Measurements from ENCODE around the gene BMPR2.
"Not testable (repeated sequence)": the region's sequence is repeated elsewhere in the genome, so short reads cannot be mapped to it uniquely, and the experiment has no call there.

Gene BMPR2

GRCh38 chr2:202542142-202542541 lies 166.0 kb downstream of the BMPR2 start:
- no peak for DNase-seq

DNA sequence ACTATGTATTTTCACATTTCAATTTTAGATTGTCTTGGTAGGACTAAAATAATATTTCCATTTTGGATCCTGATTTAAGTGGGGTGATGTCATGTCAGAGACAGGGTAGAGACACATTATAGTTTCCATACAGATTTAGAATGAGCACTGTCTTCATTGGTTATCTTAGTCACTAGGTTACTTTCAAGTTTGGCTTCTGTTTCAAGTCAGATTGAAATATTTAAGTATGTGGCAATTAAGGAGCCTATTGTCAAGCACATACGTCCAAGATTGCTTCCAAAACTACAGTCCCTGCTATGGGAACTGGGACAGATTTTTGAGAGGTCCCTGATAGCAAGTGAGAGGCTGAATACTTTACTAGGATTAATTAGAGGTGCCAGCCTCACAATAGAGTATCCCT lies 169.4 kb downstream of the BMPR2 start:
- no peak for DNase-seq

DNA sequence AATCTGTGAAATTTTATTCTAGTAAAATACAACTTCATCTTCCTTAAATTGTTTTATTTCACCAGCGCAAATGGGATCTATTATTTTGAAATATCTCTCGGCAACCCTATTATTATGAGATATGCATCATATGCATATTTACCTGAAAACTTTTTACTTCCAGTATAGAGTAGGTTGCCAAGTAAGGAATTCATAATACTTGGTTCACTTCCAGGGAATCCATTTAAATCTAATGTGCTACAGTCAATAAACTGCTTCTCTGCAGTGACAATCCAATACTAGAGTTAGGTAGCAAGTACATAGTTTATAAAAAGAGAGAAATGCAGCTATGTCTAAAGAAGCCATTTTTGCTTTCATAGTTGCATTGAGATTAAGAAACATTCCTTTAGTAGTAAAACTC lies 169.8 kb downstream of the BMPR2 start:
- DNase-seq = no peak

DNA sequence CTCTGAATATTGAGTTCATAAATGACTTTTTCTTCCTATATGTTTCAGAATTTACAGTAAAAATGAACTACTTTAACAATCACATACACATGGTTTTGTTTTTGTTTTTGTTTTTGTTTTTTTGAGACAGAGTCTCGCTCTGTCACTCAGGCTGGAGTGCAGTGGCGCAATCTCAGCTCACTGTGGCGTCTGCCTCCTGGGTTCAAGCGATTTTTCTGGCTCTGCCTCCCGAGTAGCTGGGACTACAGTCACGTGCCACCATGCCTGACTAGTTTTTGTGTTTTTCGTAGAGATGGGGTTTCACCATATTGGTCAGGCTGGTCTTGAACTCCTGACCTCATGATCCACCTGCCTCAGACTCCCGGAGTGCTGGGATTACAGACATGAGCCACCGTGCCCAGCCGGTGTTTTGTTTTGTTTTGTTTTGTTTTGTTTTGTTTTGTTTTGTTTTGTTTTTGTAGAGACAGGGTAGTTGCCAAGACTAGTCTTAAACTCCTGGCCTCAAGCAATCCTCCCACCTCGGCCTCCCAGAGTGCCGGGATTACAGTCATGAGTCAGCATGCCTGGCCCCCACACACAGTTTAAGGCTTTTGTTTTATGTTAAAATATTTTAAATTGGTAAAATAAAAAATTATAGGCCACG lies 170.5 kb downstream of the BMPR2 start:
- not testable (repeated sequence) for DNase-seq

GRCh38 chr2:202548240-202548639 lies 172.1 kb downstream of the BMPR2 start:
- DNase-seq = no peak

DNA sequence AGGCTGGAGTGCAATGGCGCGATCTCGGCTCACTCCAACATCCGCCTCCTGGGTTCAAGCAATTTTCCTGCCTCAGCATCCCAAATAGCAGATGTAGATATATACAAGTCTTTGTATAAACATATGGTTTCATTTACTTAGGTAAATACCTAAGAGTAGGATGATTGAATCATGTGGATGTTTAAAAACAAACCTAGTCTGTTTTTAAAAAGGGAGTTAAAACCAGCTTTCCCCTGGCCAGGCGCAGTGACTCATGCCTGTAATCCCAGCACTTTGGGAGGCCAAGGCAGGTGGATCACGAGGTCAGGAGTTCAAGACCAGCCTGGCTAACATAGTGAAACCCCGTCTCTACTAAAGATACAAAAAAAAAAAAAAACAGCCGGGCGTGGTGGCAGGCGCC lies 174.9 kb downstream of the BMPR2 start:
- DNase-seq = not testable (repeated sequence)

DNA sequence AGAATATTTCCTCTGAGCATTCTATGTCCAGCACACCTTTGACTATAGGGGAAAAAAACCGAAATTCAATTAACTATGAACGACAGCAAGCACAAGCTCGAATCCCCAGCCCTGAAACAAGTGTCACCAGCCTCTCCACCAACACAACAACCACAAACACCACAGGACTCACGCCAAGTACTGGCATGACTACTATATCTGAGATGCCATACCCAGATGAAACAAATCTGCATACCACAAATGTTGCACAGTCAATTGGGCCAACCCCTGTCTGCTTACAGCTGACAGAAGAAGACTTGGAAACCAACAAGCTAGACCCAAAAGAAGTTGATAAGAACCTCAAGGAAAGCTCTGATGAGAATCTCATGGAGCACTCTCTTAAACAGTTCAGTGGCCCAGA lies 179.2 kb downstream of the BMPR2 start:
- DNase-seq = no peak

- no peak for DNase-seq
These were observed 184.1 kb downstream of the BMPR2 start for GRCh38 chr2:202560200-202560599.

GRCh38 chr2:202564226-202564625 lies 188.1 kb downstream of the BMPR2 start:
- no peak for DNase-seq

DNA sequence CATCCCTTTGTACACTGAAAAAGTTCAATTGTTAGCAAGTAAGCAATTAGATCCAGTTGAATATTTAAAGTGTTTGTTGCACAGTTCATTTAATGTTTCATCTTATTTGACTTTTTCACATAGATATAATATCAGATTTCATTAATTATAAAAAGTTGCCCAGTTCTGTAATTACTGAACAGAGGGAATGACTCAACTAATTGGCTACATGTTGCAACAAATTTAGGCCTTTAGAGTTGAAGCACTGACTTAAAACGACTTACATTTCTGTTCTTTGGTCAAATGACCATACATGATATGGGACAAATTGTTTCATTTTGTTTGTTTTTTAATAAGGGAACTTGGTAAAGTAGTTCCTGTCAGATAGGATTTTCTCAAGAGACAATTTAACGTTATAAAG lies 190.2 kb downstream of the BMPR2 start:
- no peak for DNase-seq

- DNase-seq = no peak
These were observed 198.4 kb downstream of the BMPR2 start for GRCh38 chr2:202574541-202574940.

DNA sequence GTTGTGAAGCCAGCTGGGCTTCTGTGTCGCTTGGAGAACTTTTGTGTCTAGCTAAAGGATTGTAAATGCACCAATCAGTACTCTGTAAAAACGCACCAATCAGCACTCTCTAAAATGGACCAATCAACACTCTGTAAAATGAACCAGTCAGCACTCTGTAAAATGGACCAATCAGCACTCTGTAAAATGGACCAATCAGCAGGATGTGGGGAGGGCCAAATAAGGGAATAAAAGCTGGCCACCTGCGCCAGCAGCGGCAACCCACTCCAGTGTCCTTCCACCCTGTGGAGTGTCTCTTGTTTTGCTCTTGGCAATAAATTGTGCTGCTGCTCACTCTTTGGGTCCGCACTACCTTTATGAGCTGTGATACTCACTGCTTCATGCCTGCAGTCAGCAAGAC lies 199.1 kb downstream of the BMPR2 start:
- DNase-seq = not testable (repeated sequence)

GRCh38 chr2:202577250-202578183 lies 201.4 kb downstream of the BMPR2 start:
- DNase-seq = no peak

- DNase-seq = not testable (repeated sequence)
These were observed 206.7 kb downstream of the BMPR2 start for GRCh38 chr2:202582846-202583245.

DNA sequence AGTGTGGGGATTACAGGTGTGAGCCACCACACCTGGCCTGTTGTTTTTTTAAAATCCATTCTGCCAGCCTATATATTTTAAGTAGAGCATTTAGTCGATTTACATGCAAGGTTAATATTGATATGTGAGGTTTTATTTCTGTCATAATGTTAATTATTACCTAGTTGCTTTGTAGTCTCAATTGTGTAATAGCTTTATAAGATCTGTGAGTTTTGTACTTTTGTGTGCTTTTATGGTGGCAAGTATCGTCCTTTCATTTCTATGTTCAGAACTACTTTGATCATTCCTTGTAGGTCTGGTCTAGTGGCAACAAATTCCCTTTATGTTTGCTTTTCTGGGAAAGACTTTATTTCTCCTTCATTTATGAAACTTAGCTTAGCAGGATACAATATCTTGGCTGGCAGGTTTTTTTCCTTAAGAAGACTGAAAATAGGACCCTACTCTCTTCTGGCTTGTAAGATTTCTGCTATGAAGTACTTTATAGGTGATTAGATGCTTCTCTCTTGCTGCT lies 207.6 kb downstream of the BMPR2 start:
- DNase-seq = no peak

- DNase-seq = peak; percentile 71
These were observed 212.8 kb downstream of the BMPR2 start for GRCh38 chr2:202588647-202589581.

- no peak for DNase-seq
These were observed 213.4 kb downstream of the BMPR2 start for GRCh38 chr2:202589582-202589949.

DNA sequence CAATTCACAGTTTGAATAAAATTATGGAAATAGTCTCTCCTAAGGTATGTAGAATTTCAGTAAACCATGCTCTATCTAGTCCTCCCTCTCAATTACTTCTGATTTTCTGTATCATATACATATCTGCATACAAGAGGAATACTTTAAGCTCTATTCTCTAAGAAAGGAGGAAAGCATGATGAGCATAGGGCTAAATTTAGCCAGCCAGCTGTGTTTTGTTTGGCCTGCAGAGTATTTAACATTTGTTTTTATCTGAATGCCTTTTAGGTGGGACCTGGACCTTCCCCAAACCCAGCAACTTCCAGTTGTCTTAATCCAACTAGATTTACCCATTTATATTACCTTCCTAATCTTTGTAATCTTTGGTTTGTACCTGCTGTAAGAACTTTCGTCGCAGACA lies 216.4 kb downstream of the BMPR2 start:
- no peak for DNase-seq

DNA sequence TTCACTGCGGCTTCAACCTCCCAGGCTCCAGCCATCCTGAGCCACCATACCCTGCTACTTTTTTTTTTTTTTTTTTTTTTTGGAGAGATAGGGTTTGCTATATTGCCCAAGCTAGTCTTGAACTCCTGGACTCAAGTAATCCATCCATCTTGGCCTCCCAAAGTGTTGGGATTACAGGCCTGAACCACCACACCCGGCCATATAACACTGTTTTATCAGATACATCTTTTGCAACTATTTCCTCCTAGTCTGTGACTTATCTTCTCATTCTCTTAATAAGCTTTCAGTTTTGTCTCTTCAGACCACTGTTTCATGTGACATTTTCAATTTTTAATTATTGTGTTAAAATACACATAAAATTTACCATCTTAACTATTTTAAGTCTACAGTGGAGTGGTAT lies 223.0 kb downstream of the BMPR2 start:
- no peak for DNase-seq

GRCh38 chr2:202599911-202600310 lies 223.8 kb downstream of the BMPR2 start:
- DNase-seq = no peak

DNA sequence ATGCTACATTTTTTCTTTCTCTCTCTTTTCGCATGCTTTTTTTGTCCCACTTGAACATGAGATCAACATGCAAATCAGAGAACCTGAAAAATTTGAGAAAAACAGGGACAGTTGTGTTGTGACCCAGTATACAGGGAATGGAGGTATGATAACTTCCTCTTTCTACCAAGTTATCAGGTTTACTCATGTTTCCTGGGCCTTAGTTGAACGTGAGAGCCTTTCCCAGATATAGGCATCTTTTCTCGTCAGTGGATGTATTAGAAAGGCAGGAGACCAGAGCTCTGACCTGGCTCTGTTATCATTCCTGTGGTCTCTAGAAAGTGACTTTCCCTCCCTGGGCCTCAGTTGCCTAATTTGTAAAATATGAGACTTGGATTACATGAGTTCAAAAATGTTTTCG lies 228.6 kb downstream of the BMPR2 start:
- DNase-seq = no peak

DNA sequence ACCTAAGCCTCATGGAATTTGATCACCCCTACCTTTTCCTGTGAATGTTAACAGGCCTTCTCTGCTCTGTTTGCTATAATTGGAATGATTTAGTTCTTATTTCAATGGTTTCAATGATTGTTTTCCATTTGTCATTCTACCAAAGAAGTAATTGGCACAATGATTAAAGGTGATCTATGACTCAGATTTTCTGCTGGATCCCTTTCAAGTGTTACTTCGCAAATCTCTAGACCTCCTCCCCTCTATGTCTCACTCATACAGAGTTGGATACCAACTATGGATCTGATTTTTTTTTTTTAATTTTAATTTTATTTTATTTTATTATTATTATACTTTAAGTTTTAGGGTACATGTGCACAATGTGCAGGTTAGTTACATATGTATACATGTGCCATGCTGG lies 229.0 kb downstream of the BMPR2 start:
- no peak for DNase-seq

Data from EL (cell line).